GM21717 (cell line): ENCODE data around the gene SEMA5B.

ENCODE experiments used
- ATAC-seq: cut with Tn5 transposase; IDR thresholded peaks from one replicate; pipeline ENCODE4 v1.9.1; 2021; ENCODE audit warnings: mild to moderate bottlenecking, moderate library complexity; ENCODE audit not compliant: unreplicated experiment

SEMA5B gene

DNA sequence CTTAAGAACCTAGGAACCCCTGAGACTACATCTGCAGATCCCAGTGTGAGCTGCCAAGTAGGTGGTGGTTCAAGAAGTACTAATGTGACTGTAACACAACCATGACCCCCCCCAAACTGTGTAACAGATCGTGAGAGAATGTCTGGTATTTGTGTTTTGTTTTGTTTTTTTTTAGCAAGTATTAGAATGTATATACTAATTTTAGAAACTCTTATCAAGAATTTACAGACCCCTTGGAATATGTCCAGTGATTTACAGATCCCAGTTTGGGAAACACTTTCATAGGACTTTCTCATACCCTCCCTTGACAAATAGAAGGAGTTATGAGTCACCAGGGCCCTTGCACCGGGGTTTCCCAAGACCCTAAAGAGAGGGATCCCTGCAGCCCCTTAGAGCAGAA lies 79.8 kb downstream of the SEMA5B start:
- ATAC-seq: no peak

DNA sequence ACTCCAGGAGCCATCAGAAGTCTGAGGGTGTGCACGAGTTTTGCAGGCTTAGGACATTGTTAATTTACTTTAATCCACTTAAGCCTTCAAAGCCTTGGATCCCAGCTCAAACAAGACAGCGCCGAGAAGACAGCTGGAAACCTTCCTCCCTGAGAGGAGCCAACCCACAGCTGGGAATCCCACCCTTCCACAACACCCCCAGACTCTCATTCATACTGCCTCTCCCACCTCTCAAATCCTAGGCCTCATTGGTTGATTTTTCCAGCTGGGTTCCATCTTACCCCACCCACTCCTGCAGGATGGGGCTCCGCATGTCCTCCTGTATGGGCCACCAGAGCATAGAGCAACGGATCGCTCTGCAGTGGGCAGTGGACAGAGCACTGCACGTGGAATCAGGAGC lies 80.4 kb downstream of the SEMA5B start:
- no peak for ATAC-seq

DNA sequence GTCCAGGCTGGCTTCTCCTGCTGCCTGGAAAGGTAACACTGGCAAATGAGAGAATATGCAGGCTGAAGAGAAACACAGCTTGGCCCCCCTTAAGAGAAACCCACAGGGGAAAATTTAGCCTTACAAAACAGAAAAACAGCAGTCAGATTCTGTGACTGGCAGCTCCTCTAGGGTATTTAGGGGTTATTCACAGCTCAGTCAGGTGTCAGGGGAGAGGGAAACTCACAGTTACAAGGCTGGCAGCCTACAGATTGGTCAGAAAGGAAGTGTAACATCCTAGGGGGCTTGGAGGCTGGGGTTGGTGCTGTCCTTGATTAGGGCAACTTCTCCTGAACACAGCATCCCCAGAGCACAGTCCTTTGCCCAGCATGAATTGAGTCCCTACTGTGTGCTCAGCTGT lies 81.4 kb downstream of the SEMA5B start:
- no peak for ATAC-seq

DNA sequence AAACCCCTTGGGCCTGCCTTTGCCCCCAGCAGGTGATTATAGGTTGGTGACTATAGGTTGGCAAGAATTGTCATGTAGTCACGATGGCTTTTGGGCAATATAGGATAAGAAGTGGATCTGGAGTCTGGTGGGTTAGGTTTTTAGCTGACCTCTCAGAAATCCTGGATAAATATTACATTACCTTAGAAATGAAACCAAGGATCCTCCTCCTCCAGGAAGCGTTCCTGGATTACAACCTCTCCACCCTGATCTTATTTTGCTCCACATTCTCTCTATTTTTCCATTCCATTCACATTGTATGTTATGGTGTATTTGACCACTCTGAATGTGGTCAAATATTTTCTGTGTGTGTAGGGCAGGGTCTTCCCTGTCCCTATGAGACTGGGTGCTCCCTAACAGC lies 82.3 kb downstream of the SEMA5B start:
- ATAC-seq: no peak

DNA sequence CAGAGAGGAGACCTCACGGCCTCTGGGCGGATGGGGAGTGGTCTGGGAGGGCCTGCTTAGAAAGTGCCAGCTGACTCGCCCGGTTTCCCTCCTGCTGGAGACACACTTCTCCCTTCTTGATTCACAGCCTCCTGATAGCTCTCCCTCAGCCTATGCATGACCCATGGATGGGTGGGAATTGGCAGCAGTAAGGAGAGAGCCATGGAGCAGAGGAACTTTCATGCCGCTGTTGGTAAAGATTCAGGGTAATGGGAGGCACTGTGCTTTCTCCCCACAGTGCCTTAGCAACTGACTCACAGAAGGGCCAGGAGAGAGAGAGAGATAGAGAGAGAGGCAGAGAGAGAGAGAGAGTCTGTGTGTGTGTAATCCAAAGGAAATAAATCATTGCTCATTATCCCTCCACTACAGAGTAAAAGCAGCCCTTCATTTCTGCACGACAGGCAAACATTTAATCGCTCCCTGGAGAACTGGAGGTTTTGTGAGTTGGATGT lies 82.8 kb downstream of the SEMA5B start:
- ATAC-seq: no peak

DNA sequence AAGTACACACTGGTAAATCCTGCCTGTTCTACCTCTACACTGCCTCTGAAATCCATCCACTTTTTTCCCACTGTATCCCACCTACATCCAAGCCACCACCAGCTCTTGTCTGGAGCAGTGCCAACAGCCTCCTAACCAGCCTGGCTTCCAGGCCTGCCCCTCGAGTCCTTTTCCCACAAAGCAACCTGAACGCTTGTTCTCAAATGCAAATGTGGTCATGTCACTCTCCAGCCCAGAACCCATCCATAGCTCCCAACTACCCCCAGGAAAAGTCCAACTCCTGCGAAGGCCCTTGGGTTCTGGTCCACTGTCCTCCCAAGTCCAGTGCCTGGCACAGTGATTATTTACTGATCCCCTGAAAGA lies 83.8 kb downstream of the SEMA5B start:
- ATAC-seq: no peak

DNA sequence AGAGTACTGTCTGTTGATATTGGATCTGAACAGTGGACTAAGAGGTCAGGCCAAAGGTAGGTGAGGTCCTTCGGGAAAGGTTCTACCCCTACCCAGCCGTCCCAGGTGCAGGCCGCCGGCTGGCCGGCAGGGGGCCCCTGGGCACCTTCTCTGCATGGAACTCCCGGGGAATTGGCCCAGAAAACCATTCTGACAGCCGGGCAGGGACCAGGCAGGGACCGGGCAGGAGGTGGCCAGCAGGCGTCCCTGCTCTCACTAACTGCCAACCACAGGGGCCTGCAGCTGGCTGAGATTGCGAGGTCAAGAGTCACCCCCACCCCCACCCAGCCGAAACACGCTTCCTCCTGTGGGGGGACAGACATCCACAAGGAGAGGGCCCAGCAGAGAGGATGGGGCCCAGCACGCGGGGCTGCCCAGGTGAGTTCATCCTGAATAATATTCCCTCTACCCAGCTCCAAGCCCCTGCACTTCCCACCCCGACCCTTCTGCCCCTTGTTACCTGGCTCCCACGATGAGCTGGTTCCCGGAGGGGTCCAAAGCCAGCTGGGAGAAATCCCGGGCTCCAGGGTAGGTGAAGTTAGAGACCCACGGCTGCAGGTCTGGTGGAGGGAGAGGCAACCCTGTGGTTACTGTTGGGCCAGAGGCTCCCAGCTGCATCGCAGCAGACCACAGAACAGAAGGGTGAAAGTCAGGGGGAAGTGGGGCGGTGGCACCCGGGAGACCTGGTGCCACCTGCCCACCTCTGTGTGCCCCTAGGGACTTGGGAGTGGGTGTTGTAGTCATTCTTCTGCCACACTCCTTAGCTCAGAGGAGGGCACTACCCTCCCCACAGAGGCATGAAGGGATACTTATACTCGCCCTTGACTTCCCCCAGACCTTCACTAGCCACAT lies 84.4 kb downstream of the SEMA5B start:
- ATAC-seq: no peak

DNA sequence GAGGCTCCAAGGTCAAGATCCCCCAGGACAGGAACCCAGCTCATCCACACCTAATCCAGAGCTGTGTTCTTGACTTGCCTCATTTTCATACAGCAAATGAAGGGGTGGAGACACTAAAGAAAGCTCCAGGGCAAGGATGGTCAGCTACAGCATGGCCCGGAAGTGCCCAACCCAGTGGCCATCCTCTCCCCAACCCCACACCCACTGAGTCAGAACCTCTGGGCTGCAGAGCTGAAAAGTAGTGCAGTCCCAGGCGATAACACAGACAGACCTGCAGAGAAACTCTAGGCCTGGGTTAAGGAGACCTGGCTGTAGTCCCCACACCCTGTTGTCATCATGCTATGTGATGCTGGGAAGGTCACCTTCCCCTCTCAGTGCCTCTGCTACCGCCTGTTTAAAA lies 85.3 kb downstream of the SEMA5B start:
- ATAC-seq: no peak

DNA sequence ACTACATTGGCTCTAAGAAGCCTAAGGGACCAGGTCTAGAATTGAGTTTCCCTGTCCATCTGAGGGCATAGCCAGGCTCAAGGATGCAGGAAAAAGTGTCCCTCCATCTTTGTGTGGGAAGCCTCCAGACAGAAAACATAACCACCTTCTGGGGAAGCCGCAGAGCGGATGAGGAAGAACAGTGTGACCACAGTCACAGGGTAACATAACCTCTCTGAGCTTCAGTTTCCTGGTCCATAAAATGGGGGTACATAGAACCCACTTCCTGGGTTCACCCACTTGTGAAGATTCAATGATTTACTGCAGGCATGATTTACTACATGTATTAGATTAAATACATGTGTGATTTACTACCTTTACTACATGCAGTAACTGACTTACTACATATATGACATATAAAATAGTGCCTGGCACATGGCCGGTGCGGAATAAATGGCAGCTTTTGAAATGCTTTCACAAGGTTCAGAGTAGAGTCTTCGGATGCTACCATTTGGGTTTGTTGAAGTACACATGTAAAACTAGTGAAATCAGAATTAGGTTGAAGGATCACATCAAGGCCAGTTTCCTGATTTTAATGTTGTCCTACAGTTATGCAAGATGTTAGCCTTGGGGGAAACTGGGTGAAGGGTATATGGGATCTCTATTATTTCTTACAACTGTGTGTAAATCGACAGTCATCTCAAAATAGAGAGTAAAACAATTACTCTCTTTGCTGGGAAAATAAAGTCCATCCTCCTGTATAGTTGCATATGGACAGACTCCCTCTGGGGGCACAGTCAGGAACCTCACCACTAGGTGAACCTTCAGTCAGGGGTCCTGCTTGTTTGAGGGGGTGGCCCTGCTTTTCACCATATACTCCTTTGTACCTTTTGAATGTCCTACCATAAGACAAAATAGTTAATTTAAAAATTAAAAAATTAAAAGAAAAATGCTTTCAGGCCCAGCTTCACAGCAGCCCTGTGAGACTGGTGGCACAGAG lies 86.0 kb downstream of the SEMA5B start:
- no peak for ATAC-seq

DNA sequence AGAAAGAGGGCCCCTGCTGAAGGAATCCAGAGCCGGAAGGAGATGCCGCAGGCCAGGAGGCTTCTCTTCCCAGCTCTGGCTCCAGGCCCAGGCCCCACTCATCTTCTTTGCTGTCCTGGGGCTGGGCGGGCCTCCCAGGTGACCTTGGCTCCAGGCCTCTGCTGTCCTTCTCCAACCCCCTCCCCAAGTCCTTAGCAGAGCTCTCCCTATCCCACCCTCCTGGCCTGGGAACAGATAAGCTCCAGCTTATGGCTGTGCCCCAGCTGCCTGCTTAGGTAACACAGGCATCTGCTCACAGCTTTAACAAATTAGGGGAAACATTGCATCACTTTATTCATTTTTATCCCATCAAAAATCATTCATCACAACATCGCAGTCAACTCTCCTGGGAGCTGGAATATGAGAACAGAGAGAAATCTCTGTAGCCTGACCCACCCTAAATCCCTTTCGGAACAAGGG lies 86.9 kb downstream of the SEMA5B start:
- ATAC-seq: no peak

DNA sequence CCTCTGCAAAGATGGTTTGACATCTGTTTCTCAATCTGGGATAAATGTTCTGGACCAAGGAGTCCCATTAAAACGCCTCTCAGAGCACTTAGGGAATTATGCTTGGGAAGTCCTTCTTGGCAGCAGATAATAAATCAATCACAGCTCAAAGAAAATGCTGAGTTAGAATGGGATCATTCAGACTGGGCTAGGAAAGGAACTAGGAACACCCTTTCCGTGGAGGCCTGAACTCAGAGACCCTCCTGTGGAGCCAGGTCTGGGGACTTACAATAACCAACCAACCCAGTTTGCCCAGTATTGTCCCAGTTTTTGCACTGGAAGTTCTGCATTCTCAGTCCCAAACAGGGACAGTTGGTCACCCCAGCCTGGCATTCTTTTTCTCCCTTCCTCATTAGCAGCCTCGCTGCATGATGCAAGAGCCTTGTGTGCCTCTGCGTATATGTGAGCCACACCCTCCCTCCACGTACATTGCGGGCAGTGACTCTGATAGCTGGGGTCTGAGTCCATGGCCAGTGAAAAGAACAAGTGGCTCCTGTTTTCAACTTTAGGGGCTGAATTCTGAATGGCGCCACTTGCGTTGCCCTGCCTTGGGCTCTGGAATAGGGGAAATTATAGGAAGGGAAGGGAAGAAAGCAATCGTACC lies 88.7 kb downstream of the SEMA5B start:
- no peak for ATAC-seq

DNA sequence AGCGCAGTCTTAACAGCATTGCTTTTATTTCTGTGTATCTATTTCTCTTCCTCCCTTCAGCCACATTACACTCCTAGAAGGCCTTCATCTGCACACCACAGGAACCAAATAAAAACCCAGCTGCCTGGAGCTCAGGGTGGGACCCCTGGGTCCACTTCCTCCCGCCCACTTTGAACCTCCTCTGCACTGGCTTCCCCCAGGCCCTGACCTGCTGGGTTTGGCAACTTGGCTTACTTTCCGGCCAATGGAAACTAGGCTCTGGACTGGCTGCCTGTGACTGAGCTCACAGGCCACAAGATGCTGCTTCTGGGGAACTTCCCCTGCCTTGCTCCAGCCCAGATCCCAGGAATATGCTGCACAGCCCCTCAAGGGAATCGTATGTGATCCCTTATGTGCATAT lies 89.8 kb downstream of the SEMA5B start:
- no peak for ATAC-seq

DNA sequence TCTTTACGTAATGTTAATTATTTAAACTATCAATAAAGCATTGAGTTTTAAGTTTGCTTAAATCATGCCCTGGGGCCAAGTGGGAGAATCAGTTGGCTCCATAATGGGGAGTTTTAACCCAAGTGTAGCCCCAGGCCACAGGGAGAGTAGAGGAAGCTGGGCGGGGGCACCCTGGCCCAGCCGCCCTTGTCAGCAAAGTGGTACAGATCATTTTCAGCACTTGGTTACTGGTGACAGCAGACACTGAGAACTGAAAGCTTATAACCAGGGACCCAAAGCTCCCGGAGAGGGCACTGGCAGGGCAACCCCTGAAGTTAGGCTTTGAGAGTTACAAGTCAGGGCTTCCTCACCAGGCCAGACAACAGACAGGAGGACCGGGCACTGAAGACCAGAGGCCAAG lies 90.6 kb downstream of the SEMA5B start:
- no peak for ATAC-seq

DNA sequence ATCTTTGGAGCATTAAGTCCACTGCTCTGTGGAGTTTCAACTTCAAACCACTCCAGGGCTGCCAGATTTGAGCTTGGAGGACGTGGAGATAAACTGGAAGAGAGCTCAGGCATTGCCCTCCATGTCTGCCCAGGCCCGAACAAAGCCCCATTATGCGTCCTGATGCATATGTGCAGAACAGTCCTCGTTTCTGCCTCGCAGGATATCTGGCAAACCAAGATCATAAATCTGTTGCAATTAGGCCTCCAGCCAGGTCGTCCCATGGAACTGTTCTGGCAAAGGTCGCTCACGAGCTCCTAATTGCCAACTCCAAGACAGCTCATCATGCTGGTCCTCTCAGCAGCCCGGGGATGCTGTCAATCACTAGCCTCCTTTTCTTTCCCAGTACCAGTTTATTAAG lies 91.2 kb downstream of the SEMA5B start:
- no peak for ATAC-seq

DNA sequence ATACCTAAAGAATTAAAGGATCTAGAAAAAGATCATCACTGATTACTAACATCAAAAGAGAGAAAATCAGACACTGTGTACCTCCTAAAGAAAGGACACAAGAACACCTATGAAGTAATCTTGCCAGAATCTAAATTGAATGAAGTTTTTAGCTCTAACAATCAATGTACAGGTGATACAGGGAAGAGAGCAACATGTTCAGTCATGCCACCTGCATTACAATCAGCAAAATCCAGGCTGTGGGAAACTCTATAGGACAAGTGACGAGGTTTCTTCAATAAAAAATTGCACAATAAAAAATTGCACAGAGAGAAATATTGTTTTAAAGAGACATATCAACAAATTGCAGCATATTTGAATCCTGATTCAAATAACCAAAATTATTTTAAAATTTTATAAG lies 93.3 kb downstream of the SEMA5B start:
- no peak for ATAC-seq

DNA sequence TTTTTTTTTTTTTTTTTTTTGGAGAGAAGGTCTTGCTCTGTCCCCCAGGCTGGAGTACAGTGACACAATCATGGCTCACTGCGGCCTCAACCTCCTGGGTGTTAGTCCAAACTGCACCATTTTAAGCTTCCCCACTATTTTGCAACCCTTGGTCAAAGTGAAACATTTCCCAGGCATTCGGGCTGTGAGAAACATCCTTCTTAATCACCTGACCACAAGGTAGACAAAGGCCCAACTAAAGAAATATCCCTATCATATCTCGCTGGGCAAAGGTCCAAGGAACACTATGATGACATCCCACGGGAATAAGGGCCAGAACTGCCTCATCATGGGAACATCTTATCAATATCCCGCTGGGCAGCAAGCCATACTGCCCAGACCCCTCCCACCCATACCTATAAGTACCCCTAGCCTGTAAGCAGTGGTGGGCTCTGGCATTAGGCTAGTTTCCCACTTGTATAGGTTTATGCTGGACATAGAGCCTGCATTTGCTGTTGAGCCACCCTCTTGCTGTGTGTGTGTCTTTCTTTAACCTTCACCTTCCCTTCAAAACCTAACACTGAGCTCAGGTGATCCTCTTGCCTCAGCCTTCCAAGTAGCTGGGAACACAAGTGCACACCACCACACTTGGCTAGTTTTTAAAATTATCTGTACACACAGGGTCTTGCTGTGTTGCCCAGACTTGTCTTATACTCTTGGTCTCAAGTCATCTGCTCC lies 95.2 kb downstream of the SEMA5B start:
- no peak for ATAC-seq

DNA sequence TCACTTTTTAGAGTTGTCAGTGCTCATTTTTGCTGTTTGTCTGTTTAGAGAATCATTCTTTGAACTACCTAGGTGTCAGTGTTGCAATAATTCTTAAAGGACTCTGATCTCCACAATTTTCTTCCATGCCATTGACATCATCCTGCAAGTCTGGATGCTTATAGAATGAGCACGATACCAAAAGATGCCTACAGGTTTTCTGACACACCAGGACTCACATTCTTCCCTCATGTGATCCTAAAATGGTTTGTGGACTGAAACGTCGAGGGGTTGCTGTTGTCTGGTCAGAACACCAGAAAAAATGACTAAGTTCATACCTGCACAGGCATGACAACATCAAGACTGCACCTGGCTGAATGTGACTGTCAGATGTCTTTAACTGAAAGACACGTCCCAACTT lies 95.9 kb downstream of the SEMA5B start:
- ATAC-seq: no peak

DNA sequence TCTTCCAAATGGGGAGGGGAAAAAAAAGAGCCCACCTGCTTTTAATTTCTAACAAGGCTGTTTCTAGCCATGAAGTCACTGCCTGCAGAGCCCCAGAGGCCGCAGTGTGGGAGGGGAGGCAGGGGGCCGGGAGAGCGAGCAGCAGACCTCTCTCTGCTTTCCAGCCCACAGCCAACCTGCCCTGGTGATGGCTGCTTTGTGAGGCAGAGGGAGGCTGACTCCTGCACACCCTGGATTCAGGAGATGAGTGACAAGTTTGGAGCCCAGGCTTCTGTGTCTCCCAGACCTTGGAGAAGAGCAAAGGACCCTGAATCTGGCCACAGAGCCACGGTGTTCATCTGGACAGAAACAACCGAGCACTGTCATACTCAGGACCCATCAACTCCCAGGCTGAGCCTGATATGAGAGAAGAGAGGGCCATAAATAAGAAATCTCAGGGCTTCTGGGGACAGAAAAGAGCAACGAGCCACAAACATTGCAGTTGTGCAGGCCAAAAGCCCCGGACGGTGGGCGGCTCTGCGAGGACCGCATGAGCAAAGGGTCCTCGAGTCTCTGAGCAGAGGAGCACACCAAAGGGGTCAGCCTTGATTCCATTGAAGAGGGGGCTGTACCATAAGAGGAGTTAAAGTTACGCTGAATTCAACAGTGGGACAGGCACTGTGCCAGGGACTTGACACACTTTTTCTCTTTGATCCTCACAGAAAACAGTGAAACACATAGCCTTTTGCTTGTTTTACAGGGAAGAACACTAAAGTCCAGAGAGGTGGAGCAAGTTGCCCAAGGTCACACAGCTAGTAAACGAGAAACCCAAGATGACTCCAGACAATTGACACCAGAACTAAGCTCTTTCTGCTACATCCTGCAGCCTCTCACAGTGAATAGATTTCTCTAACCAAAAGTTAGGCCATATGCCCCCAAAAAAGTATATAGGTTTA lies 97.2 kb downstream of the SEMA5B start:
- no peak for ATAC-seq
